Eye (tissue), 1 donor: ENCODE results near the gene PRKACA.

Experiments
- DNase-seq: peaks from one replicate; pipeline ENCODE4 v3.0.0-alpha.2; 2015

Gene PRKACA

DNA sequence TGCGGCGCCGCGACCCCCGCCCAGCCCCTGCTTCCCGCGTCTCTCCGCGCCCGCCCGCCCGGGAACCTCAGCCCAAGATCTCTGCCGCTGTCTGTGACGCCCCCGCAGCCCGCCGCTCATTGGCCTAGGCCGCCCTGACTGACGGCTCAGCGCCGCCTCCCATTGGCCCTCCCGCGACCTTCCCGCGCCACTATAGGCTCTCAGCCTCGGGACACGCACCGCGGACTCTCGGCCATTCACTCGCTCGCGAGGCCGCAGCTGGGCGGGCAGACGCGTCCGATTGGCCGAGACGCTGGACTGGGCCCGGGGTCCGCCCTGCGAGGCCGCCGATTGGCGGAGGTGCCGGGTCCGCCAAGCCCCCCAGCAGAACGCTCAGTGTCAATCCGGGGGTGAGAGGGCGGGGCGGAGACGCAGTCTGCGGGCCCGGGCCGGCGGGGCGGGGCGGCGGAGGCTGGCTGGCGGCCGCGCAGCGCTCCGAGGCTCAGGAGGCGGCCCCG lies at the start of gene PRKACA:
Gene PRKACA, minus strand, starts transcription at position 95 of the 497 bp plus-strand sequence. CDS start 215 bp downstream, outside the sequence.
- DNase-seq, result peak; percentile 99

DNA sequence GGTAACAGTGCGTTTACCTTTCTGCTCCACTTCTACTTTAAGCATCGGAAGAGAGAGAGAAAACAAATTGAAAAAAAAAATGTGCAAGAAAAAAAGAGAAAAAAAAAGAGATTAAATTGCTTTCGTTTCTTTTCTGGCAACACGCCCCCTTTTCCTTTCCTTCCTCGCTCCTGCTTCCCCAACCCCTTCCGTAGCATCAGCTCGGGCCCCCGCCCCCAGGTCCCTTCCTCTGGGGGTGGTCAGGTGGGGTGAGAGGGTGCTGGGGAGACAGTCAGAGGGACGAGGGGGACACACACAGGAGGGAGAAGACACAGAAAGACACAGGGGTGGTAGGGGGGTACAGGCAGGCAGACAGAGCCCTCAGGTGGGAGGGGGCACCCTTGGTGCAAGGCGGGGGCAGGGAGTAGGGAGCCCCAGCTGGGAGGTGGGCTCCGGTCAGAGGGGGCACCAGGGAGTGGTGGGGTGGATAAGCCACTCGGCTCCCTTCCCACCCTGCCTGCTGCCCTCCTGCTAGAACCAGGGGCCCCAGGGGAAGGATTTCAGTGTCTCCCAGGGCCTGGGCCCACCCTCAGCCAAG lies 49.5 kb upstream of the PRKACA start:
- DNase-seq, result no peak

DNA sequence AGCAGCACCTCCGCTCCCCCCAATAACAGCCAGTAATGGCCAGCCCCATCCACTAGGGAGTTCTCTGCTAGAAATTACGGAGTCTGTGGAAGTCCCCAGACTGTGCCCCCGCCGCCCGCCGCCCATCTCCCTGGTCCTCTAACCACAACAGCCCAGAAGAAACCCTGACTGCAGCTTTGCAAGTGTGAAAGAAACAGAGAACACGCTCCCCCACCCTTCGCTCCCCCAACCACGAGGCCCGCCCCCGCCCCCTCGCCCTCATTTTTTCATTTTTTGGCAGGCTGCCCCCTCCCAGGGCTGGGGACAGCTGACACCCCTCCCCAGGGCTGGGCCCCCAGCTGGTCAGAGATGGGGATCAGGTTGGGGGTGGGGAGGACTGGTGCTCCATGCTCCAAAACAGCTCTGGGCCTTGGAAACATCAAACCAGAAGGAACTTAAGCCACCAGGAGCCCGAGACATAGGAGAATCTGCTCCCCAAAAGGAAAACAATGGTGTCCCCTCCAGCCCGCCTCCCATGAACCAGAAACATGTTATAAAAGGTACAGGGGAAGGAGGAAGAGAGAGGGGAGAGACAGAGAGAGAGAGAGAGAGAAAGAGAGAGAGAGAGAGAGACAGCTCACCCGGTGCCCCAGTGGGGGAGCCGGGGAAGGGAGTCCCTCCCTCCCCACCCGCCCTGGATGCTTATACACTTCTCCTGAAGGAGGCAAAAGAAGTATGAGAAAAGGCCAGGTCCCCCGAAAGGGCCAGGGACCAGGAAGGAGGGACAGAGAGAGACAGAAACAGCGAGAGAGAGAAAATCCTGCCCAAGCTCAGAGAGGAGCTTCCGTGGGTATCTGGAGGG lies 48.6 kb upstream of the PRKACA start:
- peak; percentile 37 for DNase-seq

DNA sequence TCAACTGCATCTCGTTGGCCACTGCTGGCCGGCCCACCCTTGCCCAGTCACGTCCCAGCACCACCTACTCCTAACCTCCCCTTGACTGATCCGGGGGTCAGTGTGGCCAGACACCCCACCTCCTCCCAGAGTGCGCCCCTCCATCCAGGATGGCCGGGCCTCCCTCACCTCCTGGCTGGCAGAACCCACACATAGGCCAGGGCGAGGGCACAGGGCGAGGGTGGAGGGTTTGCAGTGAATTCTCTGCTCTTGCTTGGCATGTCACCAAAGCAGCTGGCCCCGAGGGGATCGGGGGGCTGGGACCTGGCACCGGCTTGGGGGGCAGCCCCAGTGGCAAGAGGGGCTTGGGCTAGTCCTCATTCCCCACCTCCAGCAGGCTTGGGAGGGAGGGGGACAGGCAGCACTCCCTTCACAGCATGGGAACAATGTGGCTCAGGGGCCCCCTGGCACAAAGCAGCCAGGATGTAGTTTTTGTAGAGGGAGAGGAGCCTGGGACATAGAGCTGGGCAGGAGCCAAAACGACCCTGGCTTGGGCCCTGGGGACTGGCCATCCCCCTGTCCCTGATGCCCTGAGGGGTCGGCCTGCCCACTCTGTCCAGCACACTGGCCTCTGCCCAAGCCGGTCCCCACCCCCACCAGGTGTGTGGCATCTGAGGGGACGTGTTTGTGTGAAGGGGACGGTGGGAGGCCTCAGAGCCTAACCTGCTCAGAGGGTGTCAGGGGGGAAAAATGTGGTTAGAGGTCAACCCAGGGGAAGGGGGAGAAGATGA lies 47.3 kb upstream of the PRKACA start:
- DNase-seq, result no peak

DNA sequence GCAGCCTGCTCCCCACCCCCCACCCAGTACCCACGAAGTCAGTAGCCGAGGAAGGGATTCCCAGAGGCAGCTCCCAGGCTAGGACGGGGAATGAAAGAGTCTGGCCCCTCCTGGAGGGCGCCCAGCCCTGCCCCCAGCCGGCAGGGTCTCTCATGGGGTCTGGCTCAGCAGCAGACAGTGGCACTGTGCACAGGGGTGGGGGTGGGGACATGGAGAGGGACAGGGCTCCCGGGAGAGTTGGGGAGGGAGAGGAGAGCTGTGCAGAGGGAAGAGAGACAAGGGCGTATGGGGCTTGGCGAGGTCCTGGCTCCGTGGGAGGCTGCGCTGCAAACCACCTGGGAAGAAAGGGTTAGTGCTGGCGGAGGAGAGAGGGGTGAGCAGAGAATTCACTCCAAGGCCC lies 46.5 kb upstream of the PRKACA start:
- DNase-seq, result no peak

DNA sequence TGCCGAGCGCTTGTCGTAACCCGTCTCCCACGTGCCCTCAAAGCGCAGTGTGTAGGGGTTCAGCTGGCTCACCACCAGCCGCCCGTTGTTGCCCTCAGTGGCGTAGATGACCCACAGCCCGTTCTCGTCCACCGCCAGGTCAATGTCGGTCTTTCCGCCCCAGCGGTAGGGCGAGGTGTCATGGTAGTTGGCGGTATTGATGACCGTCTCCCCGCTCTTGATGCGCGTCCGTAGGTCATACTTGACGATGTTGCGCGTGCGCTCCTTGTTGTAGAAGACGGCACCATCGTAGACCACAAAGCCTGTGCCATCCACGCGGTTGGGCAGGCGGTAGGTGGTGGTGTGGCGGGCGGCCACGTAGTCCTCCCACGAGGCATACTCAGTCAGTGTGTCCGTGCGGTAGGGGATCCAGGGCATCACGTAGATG lies 45.3 kb upstream of the PRKACA start:
- DNase-seq, result no peak

DNA sequence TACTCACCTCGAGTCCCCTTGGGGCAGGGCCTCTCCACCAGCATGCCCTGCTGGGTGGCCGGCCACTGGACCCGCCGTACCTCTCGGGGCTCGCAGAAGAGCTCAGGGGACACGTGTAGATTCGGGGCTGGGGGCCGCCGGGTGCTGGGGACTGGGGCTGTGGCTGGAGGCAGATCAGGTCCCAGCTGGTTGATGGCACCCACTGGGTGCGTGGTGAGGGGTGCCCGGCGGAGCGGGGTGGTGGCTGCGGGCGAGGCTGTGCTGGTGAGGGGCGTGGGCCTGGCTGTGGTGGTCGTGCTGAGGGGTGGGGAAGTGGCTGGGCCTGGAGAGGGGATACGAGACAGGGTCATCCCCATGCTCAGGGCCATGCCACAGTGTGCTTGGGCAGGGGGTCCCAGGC lies 43.7 kb upstream of the PRKACA start:
- no peak for DNase-seq

DNA sequence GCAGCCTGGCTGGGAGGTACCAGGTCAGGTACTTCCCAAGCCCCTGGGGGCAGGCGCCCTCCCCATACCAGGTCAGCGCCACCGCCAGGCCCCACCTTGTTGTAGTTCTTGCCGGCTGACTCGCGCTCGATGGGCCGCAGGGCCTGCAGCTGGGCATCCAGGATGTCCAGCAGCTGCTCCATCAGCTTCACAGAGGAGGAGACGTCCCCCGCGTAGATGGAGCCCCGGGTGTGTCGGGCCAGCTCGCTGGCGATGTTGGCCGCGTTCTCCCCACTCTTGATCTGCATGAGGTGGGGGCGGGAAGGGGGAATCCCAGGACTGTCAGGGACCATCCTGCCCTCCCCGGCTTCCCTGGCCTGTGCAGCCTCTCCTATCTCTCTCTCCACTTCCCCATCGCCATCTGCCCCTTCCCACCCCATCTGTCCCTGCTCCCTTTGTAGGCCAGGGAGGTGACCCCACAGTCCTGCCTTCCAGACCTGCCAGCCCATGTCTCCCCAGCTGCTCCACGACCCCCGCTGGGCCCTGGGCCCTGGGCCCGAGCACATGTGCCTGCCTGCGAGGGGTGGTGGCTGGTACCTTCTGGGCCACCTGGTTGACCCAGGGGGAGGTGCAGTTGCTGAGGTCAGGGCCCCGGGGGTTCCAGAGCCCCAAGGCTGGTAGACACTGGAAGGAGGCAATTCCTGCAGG lies 42.6 kb upstream of the PRKACA start:
- DNase-seq, result peak; percentile 31

DNA sequence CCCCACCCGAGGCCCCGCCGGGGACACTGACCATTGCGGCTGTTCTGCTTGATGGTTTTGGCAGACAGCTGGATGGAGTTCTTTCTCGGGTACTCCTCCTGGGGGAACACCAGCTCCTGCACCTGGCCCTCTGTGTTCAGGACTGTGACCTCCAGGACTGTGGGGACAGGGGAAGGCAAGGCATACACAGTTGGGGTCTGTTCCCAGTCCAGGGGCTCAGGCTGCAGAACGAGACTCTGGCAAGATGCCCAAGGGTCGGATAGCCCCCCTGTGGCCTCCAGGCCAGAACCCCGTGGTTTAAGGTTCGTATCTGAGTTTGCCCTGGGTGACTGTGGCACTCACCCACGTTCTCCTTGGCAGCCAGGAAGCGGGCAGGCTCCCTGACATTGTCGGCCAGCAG lies 41.5 kb upstream of the PRKACA start:
- DNase-seq, result no peak

DNA sequence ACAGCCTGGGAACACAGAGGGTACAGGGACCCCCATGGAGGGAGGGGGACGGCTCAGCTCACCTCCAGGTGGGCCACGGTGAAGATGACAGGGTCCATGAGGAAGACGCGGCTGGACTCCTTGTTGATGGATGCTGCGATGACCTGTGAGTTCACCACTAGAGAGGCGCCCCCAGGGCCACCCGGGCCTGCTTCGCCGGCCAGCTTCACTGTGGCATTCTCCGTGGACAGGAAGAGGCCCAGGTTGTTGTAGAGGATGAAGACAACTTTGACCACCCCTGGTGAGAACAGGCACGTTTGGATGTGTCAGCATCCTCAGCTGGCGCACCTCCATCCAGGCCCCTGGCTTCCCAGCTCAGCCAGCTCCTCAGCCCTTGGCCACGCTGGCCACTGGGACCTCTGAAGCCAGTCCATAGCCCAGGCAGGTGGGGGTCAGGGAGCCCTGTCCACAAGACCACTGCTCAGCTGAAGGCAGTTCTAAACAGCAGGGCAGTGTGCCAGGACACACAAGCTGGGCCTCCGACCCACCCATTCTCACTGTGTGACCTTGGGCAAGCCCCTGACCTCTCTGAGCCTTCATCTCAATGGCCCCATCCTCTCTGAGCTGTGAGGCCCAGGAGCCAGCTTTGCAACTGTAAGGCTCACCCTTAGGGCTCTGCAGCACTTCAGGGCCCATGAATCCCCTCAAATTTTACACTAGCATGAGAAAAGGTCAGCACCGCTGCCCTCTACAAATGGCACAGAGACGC lies 40.9 kb upstream of the PRKACA start:
- no peak for DNase-seq

DNA sequence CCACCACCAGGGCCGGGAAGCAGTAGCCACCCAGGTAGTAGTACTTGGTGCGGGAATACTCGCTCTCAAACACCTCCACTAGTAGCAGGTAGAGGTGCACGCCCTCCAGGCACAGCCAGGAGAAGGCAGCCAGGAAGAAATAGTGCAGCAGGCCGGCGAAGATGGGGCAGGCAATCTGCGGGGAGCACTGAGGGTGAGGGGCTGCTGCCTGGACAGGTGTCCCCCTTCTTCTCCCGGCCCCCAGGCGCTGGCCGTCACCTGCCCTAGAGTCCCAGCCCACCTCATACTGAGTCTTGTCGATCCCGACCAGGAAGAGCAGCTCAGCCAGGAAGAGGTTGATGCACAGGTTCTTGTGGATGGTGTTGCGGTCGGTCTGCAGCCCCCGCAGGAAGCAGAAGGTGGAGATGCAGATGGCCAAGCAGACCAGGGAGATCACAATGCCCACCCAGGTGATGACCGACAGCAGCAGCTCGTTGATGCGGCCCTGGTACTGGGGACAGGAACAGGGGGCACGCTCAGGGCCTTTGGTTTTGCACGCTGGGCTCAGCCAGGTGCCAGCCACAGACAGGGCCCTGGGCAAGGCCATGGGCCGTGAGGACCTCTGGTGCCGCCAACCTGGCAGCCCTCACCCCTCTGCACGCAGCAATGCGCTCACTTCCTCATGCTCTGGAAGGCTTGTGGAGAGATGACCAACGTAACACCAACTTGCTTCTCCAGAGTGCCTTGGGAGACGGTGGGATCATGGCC lies 39.6 kb upstream of the PRKACA start:
- no peak for DNase-seq

DNA sequence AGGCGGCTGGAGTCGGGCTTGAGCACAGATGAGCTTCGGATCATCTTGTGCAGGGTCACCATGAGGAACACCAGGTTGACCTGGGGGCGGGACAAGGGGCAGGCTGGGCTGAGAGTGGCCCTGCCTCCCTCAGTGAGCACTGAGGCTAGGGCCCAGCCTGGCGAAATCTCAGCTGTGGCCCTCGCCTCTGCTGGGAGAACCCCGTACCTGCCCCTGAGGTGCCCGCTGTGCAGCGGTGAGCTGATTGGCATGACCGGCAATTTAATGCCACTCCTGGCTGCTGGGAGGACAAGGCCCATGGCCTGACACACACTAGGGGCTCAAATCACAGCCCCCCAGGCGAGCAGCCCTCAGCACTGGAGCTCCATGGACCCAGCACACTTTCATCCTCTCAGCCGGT lies 38.6 kb upstream of the PRKACA start:
- DNase-seq, result no peak

DNA sequence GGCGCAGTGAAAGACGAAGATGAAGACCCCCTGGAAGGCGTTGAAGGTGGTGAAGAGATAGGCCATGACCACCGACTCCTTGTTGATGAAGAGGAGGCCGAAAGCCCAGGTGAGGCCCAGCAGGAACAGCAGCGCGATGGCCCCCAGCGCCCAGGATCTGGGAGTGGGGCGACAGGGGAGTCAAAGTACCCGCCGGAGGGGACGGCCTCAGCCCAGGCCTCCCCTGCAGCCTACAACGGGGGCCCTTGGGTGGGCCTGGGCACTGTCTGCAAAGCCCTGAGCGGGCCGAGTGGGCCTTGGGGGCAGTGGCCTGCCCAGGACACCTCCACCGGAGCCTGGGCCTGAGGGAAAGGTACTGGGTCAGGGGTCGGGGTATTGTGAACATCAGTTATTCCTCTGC lies 37.8 kb upstream of the PRKACA start:
- DNase-seq, result no peak

DNA sequence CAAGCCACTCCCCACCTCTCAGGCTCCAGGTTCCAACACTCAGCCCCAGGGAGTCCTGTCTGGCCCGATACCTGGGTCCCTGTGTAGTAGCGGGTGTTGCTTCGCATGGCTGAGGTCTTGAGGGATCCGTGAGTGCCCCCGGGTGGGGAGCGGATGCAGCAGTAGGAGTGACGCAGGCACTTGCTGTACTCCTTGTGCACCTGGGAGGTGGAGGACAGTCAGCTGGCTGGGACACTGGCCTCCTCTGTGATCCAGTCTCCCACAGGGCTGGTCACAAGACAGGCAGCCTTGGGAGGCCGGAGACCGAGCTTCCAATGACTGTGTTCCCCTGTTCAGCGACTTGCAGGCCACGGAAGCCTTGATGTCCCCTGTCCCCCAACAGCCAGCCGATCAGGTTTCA lies 35.2 kb upstream of the PRKACA start:
- no peak for DNase-seq

DNA sequence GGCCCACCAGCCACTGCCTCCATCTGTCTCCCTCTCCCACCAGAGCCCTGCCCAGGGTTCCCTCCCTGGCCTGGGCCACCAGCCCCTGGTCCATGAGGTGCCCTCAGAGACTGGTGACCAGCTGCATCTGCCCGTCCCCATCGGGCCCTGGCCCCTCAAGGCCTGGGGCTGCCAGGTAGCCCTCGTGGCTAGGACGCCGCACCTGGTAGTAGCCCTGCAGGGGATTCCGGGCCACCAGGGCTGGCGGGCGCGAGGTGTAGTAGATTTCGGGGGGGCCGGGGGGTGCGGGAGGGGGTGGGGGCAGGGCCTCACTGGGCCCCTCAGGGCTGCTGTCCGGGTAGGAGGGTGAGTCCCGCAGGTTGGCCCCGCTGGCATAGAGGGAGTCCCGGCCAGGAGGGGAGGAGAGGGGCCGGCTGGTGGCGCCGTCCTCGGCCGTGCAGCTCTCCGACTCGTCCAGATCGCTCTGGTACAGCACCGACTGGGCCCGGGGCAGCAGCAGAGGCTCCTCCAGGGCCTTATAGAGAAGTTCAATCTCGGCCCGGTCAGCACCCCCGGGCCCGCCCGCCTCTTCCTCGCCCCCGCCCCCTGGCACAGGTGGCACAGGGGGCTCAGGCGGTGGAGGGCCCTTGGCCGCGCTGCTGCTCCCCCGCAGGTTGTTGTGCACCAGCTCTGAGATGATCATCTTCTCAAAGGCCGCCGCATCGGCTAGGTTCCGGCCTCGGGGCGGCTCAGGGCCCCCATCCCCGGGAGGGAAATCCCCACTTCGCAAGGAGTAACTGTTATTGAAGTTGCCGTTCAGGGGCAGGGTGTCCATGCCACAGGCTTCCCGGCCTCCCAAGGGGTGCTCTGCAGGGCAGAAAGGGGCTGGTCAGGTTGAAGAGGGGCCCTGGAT lies 33.5 kb upstream of the PRKACA start:
- no peak for DNase-seq

DNA sequence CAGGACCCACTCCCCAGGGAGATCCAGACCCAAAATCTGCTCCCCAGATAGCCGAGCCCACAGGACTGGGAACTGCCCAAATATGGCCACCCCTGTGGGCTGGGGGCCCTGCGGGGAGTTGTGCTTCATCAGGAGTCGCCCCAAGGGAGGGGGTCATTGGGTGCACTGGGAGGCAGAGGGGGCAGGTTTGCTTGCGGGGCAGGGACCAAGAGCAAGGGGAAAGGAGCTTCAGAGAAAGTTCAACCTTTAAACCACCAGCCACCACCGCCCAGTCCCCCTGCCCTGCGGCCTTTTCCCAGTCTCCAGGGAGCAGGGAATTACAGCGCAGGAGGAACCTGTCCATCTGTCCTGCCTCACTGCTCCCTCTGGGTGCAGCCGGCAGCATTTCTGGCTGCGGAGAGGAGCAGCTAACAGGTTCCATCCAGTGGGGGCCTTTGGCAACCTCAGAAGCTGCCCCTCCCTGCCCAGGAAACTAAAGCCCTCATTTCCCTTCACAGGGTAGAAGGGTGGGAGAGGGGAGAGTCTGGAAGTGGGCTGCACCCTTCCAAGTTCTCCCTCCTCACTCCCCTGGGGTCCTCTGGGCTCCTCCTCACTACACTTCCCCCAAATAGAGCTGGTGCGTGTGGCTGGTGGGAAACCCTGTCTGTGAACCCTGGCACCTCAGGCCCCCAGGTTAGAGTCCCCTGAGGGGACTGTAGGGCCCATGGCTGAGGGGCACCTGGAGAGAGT lies 32.6 kb upstream of the PRKACA start:
- no peak for DNase-seq

DNA sequence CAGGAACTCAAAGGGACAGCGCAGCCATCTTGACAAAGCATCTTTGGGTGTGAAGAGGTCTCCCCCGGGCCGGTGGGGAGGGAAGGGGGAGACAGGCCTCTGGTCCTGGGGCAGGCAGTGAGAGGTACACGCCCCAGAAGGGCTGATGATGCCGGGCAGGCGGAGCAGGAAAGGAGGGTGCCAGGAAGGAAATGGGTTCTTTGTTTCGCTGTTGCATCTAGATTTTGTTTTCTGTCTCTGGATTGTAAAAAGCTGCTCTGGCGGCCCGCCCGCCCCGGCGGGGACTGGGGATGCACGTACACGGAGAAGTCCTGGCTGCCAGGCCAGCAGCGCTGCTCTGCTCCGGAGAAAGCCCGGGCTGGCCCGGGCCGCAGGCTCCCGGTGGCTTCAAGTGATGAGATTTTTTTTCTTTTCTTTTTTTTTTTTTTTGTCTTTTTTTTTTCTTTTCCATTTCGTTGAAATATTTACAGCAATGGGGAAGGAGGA lies 32.0 kb upstream of the PRKACA start:
- DNase-seq, result peak; percentile 66

DNA sequence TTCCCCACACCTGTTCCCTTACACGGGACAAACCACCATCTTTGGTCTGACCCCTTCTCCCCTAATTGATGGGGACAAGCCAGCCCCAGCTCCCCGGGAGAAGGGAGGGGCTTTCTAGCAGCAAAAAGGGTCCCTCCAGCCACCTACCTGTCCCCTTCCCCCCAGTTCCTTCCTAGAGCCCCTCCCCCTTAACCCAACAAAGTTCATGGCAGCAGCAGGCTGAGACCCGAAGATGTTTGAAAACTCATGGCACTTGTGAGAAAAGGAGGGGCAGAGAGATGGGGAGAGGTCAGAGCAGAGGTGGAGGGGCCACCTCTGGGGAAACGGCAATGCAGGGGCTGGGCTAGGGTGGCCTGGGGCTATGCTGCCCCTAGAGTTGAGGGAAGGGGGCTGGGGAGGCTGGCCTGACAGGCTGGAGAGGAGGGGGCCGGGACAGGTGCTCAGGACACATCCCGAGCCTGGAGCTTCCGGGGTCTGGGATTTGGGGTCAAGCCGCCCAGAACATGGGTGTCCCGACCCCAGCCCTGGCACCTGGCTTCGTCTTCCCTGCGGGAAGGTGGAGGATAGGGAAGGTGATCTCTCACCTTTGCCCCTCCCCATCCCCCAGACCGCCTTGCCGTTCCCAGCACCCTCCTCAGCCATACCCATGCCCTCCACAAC lies 31.3 kb upstream of the PRKACA start:
- DNase-seq, result no peak
